ENCODE data around the gene GREM2. TPM values are rescaled to one million over a fixed set of nuclear protein-coding genes. Genes with fewer than 3 reads are reported as not detected.

Gene GREM2
- total RNA-seq, 6 donors from 2014 or later: 0.22 to 0.88 (median 0.39) TPM; not detected in 1

DNA sequence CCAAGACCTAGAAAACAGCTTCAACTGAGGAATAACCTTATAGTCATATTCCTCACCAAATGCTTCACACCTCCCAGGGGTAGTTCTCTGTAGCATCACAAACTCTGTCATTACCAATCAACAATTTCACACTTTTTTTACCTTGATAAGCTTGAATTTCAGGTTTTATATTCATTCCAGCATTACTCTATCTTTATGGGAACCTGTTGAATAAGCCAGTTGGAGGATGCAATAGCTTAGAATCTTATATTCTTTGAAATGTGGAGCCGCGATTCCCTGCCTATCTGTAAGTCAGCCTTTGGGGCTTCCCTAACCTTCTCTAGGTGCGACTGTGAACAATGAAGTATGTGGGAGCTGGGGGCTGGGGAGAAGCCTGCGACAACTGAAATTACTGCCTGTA is 145.4 kb downstream of the GREM2 start:
- TF ChIP-seq POLR2AphosphoS5 (IDR thresholded peaks at IDR 0.05): no peak
- no peak for TF ChIP-seq POLR2A (IDR thresholded peaks at IDR 0.05)
- TF ChIP-seq, protein P1, sequence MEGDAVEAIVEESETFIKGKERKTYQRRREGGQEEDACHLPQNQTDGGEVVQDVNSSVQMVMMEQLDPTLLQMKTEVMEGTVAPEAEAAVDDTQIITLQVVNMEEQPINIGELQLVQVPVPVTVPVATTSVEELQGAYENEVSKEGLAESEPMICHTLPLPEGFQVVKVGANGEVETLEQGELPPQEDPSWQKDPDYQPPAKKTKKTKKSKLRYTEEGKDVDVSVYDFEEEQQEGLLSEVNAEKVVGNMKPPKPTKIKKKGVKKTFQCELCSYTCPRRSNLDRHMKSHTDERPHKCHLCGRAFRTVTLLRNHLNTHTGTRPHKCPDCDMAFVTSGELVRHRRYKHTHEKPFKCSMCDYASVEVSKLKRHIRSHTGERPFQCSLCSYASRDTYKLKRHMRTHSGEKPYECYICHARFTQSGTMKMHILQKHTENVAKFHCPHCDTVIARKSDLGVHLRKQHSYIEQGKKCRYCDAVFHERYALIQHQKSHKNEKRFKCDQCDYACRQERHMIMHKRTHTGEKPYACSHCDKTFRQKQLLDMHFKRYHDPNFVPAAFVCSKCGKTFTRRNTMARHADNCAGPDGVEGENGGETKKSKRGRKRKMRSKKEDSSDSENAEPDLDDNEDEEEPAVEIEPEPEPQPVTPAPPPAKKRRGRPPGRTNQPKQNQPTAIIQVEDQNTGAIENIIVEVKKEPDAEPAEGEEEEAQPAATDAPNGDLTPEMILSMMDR (IDR thresholded peaks at IDR 0.05): no peak
- no peak for TF ChIP-seq EP300 (IDR thresholded peaks at IDR 0.05)
- H3K27me3 ChIP-seq: no peaks in the 10 kb centered on the region
- no peaks in the 10 kb centered on the region for H3K36me3 ChIP-seq
- H3K4me1 ChIP-seq: no peaks in the 10 kb centered on the region
- H3K4me3 ChIP-seq: no peak overlapping the region
- no peak for ATAC-seq (ENCODE audit: low FRiP score in 2 of 2)
- WGBS, 2 donors: 86 to 90% methylated on average over 4 of the region's 4 CpGs
- no peak for DNase-seq
- H3K9me3 ChIP-seq: no peaks in the 10 kb centered on the region
- H3K27ac ChIP-seq: no peak overlapping the region

DNA sequence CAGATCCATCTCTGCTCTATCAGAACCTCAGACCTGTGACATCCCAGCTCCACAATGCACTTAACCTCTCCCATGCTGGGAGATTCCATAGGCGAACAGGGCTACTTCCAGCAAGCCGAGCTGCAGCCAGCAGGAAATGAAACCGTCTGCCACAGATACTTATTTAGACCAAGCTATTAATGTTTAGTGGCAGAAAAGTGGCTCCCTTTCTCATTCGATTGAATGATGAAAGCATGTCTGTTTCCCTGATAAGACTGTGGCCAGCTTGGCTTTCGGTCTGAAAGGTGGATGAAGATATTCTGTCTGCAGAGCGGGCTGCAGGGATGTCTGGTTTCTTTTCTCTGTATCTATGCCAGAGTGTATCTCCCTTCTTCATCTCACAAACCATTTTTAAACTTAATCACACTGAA is 146.4 kb downstream of the GREM2 start:
- no peak for DNase-seq
- H3K9me3 ChIP-seq: no peaks in the 10 kb centered on the region
- no peaks in the 10 kb centered on the region for H3K27me3 ChIP-seq
- no peaks in the 10 kb centered on the region for H3K36me3 ChIP-seq
- no peak for ATAC-seq (ENCODE audit: low FRiP score in 2 of 2)
- WGBS, 2 donors: 34 to 36% methylated on average over 6 of the region's 6 CpGs
- H3K4me3 ChIP-seq: no peak overlapping the region
- no peak overlapping the region for H3K27ac ChIP-seq
- TF ChIP-seq EP300 (IDR thresholded peaks at IDR 0.05) (no peak), POLR2AphosphoS5 (IDR thresholded peaks at IDR 0.05) (no peak), POLR2A (IDR thresholded peaks at IDR 0.05) (no peak)
- TF ChIP-seq, protein P1 (IDR thresholded peaks at IDR 0.05): no peak
- no peaks in the 10 kb centered on the region for H3K4me1 ChIP-seq

DNA sequence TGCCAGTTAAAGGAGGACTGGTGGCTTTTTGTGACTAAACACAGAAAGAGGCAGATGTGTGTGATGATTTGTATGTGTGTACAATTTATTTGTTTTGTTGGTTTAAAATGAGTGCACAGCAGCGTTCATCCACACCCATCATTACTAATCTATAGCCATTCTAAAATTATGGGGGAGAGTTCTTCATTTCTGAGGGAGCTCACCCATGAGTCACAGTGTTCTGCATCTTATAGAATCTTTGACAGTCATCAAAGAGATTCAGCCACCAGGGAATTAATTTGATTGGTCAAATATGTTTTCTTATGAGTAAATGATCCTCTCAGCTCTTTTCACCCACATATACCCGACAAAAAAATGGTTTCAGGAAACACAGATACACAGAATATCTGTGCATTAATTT is 147.9 kb downstream of the GREM2 start:
- no peaks in the 10 kb centered on the region for H3K36me3 ChIP-seq
- no peaks in the 10 kb centered on the region for H3K4me1 ChIP-seq
- DNase-seq (no peak), ATAC-seq (ENCODE audit: low FRiP score in 2 of 2) (no peak)
- no peak for TF ChIP-seq POLR2A (IDR thresholded peaks at IDR 0.05)
- TF ChIP-seq, protein P1 (IDR thresholded peaks at IDR 0.05): no peak
- TF ChIP-seq EP300 (IDR thresholded peaks at IDR 0.05): no peak
- no peak for TF ChIP-seq POLR2AphosphoS5 (IDR thresholded peaks at IDR 0.05)
- no peaks in the 10 kb centered on the region for H3K27me3 ChIP-seq
- WGBS, 2 donors: 79 to 82% methylated on average over 2 of the region's 2 CpGs
- no peak overlapping the region for H3K27ac ChIP-seq
- H3K9me3 ChIP-seq: no peaks in the 10 kb centered on the region
- no peak overlapping the region for H3K4me3 ChIP-seq

DNA sequence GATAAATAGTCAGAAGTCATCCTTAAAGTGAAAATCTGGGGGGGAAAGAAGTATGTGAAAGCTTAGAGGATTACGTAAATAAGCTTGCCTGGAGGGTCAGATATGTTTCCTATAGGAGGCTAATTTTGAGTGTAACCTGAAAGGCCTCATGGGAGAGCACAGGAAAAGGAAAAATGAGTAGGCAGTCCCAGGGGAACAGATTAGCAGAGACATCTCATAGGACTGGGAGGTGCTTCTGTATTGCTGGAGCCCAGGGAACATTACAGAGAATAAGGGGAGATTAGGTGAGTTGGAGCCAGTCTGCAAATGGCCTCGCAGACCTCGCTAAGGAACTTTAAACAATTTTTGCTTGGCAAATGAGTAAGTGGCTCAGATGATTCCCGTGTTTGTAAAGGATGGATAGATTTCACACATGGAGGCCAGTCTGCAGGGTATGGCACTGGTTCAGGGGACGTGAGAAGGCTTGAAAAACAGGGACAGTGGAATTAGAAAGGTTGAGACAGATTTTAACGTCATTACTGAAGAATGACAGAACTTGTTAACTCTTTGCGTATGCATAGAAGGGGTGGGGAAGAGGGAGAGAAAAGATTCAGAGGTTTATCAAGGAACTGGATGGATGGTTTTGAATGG is 149.1 kb downstream of the GREM2 start:
- Histone ChIP-seq H3K36me3 (no peaks in the 10 kb centered on the region), H3K4me1 (no peaks in the 10 kb centered on the region), H3K4me3 (no peak overlapping the region), H3K27me3 (no peaks in the 10 kb centered on the region), H3K27ac (no peak overlapping the region), H3K9me3 (no peaks in the 10 kb centered on the region)
- WGBS, 2 donors: 76 to 80% methylated on average over 7 of the region's 7 CpGs
- no peak for TF ChIP-seq POLR2AphosphoS5 (IDR thresholded peaks at IDR 0.05)
- no peak for TF ChIP-seq POLR2A (IDR thresholded peaks at IDR 0.05)
- TF ChIP-seq, protein P1 (IDR thresholded peaks at IDR 0.05): no peak
- no peak for TF ChIP-seq EP300 (IDR thresholded peaks at IDR 0.05)
- ATAC-seq (ENCODE audit: low FRiP score in 2 of 2) (no peak), DNase-seq (no peak)

DNA sequence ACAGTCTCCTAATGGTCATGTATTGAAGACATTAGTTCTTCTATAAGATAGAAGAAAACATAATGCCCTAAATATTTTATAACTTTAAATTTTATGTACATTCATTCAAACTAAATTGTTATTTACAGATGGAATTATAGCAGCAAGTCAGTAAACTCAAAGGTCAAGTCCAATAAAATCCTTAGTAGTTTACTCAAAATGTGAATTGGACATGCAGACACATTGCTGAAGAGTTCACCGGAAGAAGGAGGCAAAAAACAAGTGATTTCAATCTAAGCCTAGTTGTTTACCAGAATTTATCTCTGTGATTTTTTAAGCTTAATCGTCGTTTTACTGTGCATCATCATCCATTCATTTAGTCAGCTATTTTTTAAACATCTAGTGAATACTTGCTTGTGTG is 149.7 kb downstream of the GREM2 start:
- WGBS, 2 donors: 81 to 83% methylated on average over 3 of the region's 3 CpGs
- no peak for TF ChIP-seq EP300 (IDR thresholded peaks at IDR 0.05)
- TF ChIP-seq, protein P1 (IDR thresholded peaks at IDR 0.05): no peak
- TF ChIP-seq POLR2A (IDR thresholded peaks at IDR 0.05): no peak
- no peak for TF ChIP-seq POLR2AphosphoS5 (IDR thresholded peaks at IDR 0.05)

More for the DNA sequence above, 149.7 kb downstream of the GREM2 start:
- Histone ChIP-seq H3K27me3 (no peaks in the 10 kb centered on the region), H3K36me3 (no peaks in the 10 kb centered on the region), H3K27ac (no peak overlapping the region), H3K9me3 (no peaks in the 10 kb centered on the region), H3K4me3 (no peak overlapping the region), H3K4me1 (no peaks in the 10 kb centered on the region)
- ATAC-seq (ENCODE audit: low FRiP score in 2 of 2): no peak
- DNase-seq: no peak

Data from upper lobe of left lung (tissue), 6 donors.